ENCODE data around the gene MON1B.
"Not testable (repeated sequence)": the region's sequence is repeated elsewhere in the genome, so short reads cannot be mapped to it uniquely, and the experiment has no call there.

Gene MON1B

DNA sequence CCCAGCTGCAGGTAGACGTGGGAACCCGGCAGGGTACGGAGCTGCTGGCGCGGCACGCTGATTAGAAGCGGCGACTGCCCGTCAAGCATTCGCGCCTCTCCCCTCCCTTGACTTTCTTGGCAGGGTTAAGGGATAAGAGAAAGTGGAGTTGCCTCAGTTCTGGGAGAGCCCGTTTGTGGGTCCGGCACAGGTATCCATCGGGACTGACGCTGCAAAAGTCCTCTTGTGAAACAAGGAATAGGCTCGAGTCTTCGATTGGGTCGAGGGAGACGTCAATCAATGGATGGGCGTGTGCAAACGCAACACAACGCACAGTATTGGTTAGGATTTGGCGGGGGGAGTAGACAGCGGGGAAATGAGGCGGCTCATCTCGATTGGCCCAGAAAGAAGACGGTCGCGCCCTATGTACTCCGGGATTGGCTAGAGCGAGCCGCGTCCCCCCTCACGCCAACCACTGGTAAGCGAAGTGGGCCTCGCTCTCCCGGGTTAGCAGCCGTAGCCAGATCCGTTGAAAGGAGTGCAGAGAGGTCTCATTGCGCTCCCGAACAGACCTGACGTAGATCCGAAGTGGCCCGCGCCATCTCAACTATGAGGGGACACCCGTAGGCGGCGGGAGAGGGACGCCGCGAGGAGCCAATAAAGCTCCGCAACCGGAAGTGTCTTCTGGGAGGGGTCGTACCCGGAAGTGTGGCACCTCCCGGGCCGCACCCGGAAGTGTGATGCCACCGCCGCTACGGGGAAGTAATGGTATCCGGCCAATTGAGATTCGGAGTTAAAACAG, at the start of gene MON1B:
MON1B (plus strand) TSS at position 713 of the 781 bp plus-strand sequence. CDS start 296 bp downstream, outside the sequence.
- peak; percentile 94 for DNase-seq (ENCODE audit: low spot score)

DNA sequence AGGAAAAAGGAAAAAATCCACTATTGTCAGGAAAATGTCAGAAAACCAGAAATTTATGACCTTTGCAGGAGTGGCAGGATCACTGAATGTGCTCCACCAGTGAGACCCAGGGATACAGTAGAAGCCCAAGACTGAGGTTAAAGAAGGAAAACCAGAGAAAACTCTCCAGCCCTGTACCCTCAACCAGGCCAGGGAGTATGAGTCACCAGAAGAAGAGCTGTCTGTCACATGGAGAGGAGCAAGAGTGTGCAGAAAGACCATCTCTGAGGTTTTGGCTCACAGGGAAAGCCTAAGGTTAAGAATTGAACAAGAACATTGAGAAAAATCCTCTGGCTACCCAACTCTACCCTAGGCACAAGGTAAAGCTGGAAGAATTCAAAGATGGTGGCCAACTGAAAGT, 47.6 kb upstream of the MON1B start:
- DNase-seq (ENCODE audit: low spot score) = no peak

DNA sequence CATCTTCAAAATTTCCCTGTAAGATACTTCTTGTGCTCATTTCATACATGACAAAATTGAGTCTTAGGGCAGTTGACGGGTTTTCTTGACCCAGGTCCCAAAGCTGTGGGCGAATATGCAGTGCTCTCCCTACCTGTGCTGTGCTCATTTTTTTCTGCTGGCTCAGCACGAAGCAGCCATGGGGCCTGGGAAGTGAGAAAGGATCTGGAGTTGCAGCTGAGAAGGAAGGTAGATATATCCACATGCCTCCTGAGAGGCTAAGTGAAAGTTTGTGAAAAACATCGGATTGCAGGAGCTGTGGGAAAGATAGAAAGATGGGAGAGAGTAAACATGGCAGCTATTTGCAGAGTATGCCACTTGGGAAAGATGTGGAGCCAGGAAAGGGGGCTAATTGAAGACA, 42.9 kb upstream of the MON1B start:
- no peak for DNase-seq (ENCODE audit: low spot score)

DNA sequence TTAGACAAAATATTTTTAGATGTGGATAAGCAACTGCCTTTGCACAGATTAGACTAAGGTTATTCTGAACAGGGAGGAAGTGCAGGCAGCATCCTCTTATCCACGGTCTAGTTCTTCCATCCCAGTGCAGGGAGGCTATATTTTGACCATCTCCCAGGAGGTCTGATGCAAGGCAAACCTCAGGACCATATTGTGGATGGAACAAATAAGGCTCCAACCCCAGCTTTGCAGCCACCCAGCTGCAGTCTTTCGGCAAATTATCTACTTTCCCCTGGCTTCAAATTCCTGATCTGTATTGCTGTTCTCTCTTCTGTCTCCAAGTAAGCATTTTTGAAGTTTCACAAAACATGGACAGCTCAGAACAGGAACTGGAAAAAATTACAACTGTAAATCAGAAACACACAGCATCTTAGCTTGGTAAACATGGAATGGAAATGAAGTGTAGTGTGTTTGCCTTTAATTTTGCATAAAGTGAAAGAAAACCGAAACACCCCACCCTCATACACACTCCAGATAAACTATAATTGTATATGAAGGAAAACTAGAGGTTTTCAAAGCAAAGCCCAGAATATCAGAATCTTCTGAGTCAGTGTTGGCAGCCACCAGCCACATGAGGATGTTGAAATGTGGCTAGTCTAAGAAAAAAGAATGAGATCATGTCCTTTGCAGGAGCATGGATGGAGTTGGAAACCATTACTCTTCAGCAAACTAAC, 33.5 kb upstream of the MON1B start:
- DNase-seq (ENCODE audit: low spot score) = no peak

DNA sequence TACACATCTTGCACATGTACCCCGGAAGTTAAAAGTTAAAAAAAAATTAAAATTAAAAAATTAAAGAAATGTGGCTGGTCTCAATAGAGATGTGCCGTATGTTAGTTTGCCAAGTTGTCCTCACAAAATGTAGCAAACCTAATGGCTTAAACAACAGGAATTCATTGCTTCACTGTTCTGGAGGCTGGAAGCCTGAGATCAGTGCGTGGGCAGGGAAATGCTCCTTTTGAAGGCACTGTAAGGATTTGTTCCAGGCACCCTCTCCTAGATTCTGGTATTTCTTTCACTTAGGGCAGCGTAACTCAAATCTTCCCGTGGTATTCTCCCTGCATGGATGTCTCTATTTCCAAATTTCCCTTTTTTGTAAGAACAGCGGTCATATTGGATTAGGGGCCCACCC, 32.7 kb upstream of the MON1B start:
- DNase-seq (ENCODE audit: low spot score) = no peak

DNA sequence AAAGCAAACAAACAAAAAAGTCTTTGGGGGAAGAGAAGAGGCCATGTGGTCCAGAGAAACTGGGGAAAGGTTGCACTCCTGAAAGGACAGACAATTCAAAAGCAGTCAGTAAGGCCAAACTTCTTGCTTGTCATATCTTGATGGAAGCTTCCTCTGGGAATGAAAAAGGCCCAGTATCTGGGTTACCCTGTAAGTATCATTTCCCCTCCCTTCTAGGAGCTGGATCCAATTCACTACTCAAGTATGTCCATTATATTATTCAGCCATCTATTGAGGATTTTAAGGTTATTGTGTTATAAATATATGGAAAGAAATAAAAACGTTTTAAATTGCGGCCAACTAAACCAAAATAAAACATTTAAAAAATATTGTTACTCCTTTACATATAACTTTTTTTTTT, 26.0 kb upstream of the MON1B start:
- no peak for DNase-seq (ENCODE audit: low spot score)

DNA sequence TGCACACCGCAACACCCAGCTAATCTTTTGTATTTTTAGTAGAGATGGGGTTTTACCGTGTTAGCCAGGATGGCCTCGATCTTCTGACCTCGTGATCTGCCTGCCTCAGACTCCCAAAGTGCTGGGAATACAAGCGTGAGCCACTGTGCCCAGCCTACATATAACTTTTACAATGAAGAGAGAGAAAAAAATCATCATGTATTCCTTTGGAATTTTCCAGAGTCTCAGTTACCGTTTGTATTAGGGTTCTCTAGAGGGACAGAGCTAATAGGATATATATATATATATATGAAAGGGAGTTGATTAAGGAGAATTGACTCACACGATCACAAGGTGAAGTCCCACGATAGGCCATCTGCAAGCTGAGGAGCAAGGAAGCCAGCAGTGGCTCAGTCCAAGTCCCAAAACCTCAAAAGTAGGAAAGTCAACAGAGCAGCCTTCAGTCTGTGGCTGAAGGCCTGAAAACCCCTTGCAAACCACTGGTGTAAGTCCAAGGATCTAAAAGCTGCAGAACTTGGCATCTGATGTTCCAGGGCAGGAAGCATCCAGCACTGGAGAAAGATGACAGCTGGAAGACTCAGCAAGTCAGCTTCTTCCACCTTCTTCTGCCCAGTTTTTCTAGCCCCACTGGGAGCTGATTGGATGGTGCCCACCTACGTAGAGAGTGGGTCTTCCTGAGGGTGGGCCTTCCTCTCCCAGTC, 25.3 kb upstream of the MON1B start:
- not testable (repeated sequence) for DNase-seq (ENCODE audit: low spot score)

DNA sequence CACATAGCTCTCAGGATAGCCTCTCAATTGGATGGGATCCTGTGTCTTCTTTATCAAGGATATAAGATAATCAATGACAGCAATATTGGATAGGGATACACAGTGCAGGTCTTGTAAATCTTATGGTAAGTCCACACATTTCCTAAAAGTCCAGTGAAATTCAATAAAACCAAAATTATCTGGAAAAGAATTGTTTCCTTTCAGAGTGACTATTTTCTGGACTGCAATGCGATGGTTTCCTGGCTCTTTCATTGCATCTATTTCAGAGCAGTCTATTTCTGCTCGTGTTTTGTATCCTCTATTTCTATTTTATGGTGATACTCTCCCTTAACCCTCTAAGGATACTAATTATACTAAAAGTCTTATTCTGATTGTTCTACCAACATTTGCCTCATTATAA, 24.3 kb upstream of the MON1B start:
- no peak for DNase-seq (ENCODE audit: low spot score)

DNA sequence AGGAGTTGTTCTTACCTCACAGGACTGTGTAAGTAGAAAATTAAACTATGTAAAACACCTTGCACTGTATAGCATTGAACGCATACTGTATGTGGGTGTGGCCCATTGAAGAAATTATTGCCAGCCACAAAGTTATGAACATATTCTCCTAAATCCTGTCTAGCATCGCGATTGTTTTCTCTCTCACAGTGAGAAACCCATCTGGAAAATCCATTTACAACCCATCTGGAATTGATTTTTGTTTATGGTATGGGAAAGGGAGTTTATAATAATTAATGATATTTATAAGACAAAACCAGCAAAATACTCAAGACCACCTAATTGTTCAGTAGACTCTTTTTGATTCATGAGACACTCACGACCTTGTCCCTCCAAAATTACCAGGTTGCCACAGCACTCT, 22.1 kb upstream of the MON1B start:
- DNase-seq (ENCODE audit: low spot score) = no peak

DNA sequence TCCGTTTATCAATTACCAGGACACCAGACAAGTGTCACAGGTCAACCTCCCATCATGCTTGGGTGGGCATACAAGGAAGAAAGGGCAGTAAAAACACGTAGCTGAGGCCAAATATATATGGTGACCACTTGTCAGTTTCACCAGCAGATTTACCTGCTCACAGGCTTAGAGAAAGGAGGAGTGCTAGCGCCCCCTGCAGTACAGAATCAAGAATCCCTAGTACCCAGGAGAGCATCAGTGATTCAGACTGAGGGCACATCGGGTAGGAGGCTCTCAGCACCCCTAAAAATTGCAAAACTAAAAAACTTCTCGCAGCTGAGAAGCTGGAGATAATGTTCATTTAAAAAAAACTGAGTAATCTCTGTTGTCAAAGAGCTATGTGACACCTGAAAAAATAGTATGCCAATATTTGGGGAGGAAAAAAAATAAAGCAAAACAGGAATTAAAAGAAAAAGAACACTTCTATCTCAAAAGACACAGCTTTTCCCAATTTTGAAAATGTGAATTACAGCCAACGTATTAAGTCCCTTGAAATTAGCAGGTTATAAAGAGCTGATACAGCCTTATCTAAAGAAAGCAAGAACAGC, 21.2 kb upstream of the MON1B start:
- peak; percentile 54 for DNase-seq (ENCODE audit: low spot score)

DNA sequence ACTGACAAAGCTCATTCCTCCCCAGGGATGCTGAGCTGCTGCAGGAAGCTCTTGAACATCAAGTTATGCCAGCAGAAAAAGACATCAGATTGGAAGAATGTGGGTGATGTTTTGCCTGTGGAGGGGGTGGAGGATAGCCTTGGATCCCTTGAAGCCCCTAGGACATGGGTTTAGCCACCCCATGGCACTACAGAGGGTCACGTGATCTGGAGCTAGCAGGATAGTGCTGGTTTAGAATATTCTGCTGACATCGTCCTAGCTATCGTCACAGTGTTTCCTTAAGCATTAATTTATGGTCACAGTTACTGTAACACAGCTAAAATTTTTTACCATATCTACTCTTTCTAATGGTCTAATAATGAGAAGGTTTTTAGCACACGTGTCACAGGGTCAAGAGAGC, 20.2 kb upstream of the MON1B start:
- no peak for DNase-seq (ENCODE audit: low spot score)

DNA sequence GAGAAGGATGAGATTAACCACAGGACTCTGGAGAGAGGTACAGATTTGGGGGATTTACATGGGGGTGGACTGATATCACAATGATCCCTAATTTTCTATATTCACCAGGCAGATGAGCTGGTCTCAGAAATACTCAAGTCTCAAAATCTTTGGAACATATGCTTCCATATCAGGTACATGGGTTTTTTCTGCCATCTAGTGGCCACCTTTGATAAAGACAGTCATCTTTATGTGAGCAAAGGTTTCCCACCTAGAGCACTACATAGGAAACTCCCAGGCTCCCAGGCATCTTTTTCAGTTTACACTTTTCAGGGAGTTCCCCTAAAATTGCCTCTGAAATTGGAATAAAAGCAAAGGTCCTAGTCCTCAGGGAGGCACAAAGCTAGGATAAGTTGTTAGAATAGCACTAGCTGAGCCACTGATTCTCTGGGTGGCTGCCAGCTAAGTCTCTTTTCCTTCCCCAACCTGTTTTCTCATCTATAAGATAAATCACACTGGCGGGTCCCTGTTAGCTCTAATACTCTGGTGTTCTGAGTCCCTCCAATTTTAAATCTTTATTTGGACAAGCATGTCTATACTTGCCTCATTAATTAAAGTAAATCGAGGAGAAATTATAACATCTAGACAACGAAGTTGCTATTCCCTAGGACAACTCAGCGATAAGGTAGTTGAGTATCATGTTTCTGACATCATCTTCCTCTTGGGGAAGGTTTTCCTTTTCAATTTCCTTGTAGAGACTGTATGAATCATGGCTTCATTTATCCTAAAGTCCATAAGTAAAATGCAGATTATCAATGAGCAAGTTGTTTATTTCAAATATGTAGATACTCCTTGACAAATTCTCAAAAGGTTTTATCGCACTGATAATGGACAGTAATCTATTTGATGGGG, 19.0 kb upstream of the MON1B start:
- peak; percentile 53 for DNase-seq (ENCODE audit: low spot score)

DNA sequence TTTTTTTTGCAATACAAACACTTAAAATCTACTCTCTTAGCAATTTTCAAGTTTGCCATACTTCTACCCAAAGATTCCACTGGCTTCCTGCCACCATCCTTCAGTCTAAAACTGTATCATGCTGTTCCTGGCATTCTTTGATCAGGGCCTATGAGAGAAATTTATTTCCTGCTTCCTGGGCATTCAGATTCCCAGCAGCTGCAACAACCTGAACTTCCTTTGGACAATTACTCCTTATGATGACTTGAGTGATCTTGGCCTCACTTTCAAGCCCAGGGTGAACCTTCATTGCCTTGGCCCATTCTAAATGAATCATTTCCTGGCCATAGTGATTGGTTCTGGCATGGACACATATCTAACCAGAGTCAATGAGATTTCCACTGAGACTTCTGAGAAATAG, 18.0 kb upstream of the MON1B start:
- no peak for DNase-seq (ENCODE audit: low spot score)

DNA sequence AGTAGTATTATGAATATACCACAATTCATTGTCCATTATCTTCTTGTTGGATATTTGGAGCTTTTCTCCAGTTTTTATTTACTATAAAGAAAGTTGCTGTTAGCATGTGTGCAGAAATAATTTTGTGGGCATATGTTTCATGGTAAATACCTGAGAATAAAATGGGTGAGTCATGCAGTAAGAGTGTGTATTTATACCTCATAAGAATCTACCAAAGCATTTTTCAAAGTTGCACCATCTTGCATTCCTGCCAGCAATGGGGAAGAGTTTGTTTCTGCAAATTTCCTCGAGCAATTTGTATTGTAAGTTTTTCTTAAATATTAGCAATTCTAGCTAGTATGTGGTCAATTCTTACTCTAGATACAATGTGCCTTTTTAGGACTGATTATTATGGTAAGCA, 7.9 kb upstream of the MON1B start:
- no peak for DNase-seq (ENCODE audit: low spot score)

DNA sequence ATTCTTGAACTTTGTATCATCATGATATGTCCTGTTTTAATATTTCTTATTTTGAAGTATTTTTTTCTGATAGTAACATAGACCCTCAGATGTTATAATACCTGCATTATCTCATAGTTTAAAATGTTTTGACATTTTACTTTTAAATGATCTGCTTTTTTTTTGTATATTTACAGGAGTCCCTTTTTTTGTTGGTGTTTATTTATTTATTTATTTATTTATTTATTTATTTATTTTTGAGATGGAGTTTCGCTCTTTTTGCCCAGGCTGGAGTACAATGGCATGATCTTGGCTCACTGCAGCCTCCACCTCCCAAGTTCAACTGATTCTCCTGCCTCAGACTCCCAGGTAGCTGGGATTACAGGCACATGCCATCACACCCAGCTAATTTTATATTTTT, 4.7 kb upstream of the MON1B start:
- not testable (repeated sequence) for DNase-seq (ENCODE audit: low spot score)

DNA sequence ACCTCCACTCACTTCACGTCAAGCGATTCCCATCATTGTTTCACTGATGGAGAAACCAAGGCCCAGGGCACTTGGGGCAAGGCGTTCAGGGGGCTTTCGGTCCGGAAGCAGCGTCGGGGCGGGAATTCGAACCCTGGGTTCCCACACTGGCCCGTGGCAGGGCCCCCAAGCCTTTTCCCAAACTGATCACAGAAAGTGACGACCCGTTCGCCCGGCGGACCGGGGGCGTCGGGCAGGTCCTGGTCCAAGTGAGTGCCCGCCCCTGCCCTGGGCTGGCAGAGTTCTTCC, 856 bp upstream of the MON1B start:
- DNase-seq (ENCODE audit: low spot score) = no peak

DNA sequence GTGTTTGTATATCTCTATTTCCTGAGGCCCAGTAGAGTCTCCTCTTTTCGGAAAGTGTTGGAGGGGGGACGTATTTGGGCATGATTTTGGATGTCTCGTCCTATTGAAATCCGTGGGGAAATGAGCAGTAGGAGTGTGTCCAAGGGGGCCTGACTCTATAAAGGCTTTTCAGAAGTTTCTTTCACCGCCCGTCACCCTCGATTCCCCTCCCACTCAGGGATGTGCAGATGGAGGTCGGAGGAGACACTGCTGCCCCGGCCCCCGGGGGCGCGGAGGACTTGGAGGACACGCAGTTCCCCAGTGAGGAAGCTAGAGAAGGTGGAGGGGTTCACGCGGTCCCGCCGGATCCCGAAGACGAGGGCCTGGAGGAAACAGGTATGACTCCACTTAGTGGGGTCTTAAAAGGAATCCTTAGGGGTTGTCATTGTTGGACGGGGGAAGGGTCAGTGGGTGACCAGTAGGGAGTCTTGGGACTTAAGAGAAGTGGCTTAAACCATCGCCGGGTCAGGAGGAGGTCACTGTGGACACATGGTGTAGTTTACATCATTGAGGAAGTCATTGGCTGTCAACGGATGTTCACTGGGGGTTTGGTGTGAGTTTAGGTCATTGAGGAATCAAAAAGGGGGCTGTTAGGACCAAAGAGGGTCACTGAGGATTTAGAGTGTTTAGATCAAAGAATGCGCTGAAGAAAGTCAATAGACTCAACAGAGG, 424 bp downstream of the MON1B start:
- peak; percentile 36 for DNase-seq (ENCODE audit: low spot score)

DNA sequence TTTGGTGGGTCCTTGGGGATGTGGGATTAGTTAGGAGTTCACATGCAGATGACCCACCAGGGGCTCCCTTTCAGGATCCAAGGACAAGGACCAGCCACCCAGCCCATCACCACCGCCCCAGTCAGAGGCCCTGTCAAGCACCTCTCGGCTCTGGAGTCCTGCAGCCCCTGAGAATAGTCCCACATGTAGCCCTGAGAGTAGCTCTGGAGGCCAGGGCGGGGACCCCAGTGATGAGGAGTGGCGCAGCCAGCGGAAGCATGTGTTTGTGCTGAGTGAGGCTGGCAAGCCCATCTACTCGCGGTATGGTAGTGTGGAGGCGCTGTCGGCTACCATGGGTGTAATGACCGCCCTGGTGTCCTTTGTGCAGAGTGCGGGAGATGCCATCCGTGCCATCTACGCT, 2.4 kb downstream of the MON1B start:
- DNase-seq (ENCODE audit: low spot score) = no peak

DNA sequence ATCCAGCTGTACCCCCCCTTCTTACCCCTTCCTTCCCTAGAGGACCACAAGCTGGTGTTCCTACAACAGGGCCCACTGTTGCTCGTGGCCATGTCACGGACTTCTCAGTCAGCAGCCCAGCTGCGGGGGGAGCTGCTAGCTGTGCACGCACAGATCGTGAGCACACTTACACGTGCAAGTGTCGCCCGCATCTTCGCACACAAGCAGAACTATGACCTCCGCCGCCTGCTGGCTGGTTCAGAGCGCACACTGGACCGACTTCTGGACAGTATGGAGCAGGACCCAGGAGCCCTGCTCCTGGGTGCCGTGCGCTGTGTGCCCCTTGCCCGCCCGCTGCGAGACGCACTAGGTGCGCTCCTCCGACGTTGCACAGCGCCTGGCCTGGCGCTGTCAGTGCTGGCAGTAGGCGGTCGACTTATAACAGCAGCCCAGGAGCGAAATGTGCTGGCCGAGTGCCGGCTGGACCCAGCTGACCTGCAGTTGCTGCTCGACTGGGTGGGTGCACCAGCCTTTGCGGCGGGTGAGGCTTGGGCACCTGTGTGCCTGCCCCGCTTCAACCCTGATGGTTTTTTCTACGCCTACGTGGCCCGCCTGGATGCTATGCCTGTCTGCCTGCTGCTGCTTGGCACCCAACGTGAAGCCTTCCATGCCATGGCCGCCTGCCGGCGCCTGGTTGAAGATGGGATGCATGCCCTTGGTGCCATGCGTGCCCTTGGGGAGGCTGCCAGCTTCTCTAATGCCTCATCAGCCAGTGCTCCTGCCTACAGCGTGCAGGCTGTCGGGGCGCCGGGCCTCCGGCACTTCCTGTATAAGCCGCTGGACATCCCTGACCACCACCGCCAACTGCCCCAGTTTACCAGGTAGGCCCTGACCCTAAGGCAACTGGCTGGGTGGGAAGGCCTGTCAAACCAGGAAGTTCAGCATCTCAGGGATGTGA, 3.6 kb downstream of the MON1B start:
- DNase-seq (ENCODE audit: low spot score) = no peak

DNA sequence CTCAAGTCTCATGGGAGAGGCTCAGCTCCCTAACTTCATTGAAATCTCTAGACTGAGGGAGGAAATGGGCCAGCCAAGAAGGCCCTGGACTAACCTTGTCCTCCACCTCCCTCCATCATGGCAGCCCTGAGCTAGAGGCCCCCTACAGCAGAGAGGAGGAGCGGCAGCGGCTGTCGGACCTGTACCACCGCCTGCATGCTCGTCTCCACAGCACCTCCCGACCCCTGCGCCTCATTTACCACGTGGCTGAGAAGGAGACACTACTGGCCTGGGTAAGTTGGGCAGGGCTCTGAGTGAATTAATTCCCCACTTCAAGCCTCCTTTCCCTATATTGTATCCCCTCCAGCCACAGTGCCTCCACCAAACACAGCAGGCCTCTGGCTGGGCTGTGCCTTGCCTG, 4.4 kb downstream of the MON1B start:
- DNase-seq (ENCODE audit: low spot score) = no peak

Data from D341Med (cell line).